KMS-11 (cell line): ENCODE results near the gene TMEM203.
"Not testable (repeated sequence)": the region's sequence is repeated elsewhere in the genome, so short reads cannot be mapped to it uniquely, and the experiment has no call there.

Experiments used
- H2AFZ ChIP-seq: fragments of 200-600 bp; sonication (generic); 2 replicates; pipeline ENCODE4 v1.6.1; 2016; ENCODE audit warnings: antibody characterized with exemption, mixed run types, low read depth
- H3K27ac ChIP-seq: fragments of 200-600 bp; sonication (generic); 2 replicates; pipeline ENCODE4 v1.6.1; 2016; ENCODE audit warnings: mild to moderate bottlenecking, mixed run types
- H3K27me3 ChIP-seq: fragments of 200-600 bp; sonication (generic); 2 replicates; pipeline ENCODE4 v1.6.1; 2017; ENCODE audit warnings: mild to moderate bottlenecking, low read depth, mixed run types, moderate library complexity; ENCODE audit not compliant: insufficient read depth
- H3K36me3 ChIP-seq: fragments of 200-600 bp; sonication (generic); 2 replicates; pipeline ENCODE4 v1.6.1; 2017; ENCODE audit warnings: mild to moderate bottlenecking, mixed run types; ENCODE audit not compliant: insufficient read depth
- H3K4me1 ChIP-seq: fragments of 200-600 bp; sonication (generic); 2 replicates; pipeline ENCODE4 v1.6.1; 2016; ENCODE audit warnings: mild to moderate bottlenecking, low read depth, mixed run types; ENCODE audit not compliant: poor library complexity, severe bottlenecking
- H3K4me2 ChIP-seq: fragments of 200-600 bp; sonication (generic); 2 replicates; pipeline ENCODE4 v1.7.0; 2016; ENCODE audit warnings: mild to moderate bottlenecking, mixed run types
- H3K4me3 ChIP-seq: fragments of 200-600 bp; sonication (generic); IDR thresholded peaks from 2 replicates; pipeline ENCODE4 v1.6.1; 2017; ENCODE audit warnings: low read depth, low read length, mixed read lengths; ENCODE audit not compliant: insufficient read depth
- H3K79me2 ChIP-seq: fragments of 200-600 bp; sonication (generic); 2 replicates; pipeline ENCODE4 v1.6.1; 2016; ENCODE audit warnings: low read depth, mixed run types; ENCODE audit not compliant: insufficient read depth
- H3K9ac ChIP-seq: fragments of 200-600 bp; sonication (generic); 2 replicates; pipeline ENCODE4 v1.6.1; 2016; ENCODE audit warnings: mild to moderate bottlenecking, mixed run types
- H4K20me1 ChIP-seq: fragments of 200-600 bp; sonication (generic); 2 replicates; pipeline ENCODE4 v1.6.1; 2016; ENCODE audit warnings: mild to moderate bottlenecking, mixed run types; ENCODE audit not compliant: insufficient read depth
- TF ChIP-seq, protein P1 (sequence below): fragments of 200-600 bp; sonication (generic); conservative IDR thresholded peaks from 2 replicates; pipeline ENCODE4 v1.6.1; 2017; ENCODE audit warnings: low read depth, mild to moderate bottlenecking, antibody characterized with exemption, low read length, moderate library complexity, mixed read lengths

Gene TMEM203

DNA sequence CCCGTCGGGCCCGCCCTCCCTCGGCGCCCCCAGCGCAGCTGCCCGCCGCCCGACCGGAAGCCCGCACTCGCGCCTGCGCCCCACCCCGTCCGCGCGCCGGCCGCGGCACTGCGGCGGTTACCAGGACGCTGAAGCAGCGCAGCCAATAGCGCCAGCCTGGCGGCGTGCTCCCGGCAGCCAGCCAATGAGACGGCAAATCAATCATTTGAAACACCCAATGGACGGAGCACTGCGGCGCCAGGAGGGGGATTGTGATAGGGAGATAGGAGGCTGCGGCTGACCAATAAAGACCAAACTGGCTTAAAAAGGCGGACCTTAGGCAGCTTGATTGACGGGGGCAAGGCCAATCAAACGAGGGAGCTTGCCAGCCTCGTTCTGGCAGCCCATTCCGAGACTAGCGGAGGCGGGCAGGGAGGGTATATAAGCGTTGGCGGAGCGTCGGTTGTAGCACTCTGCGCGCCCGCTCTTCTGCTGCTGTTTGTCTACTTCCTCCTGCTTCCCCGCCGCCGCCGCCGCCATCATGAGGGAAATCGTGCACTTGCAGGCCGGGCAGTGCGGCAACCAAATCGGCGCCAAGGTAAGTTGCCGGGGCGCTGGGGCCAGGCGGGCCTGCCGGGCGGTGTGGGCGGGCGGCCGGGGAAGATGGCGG, 35.5 kb upstream of the TMEM203 start, which contains the start of gene TUBB4B:
TUBB4B (plus strand) TSS at position 447 of the 649 bp plus-strand sequence; CDS start at position 521, 74 bp downstream.
- H3K4me2 ChIP-seq: peak within 1 kb of the TSS; percentile 76
- H3K36me3 ChIP-seq: peaks cover 7% of the 10 kb centered on the region; the same call in 1 of the 2 replicates
- H4K20me1 ChIP-seq: peaks cover 12% of the 10 kb centered on the region; the same call in 1 of the 2 replicates
- H2AFZ ChIP-seq: peak within 1 kb of the TSS; percentile 72
- H3K4me3 ChIP-seq: no peak within 1 kb of the TSS
- no peaks in the 10 kb centered on the region for H3K27me3 ChIP-seq
- peaks cover 31% of the 10 kb centered on the region for H3K4me1 ChIP-seq
- TF ChIP-seq, protein P1, sequence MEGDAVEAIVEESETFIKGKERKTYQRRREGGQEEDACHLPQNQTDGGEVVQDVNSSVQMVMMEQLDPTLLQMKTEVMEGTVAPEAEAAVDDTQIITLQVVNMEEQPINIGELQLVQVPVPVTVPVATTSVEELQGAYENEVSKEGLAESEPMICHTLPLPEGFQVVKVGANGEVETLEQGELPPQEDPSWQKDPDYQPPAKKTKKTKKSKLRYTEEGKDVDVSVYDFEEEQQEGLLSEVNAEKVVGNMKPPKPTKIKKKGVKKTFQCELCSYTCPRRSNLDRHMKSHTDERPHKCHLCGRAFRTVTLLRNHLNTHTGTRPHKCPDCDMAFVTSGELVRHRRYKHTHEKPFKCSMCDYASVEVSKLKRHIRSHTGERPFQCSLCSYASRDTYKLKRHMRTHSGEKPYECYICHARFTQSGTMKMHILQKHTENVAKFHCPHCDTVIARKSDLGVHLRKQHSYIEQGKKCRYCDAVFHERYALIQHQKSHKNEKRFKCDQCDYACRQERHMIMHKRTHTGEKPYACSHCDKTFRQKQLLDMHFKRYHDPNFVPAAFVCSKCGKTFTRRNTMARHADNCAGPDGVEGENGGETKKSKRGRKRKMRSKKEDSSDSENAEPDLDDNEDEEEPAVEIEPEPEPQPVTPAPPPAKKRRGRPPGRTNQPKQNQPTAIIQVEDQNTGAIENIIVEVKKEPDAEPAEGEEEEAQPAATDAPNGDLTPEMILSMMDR: no peak
- peaks cover 17% of the 10 kb centered on the region for H3K79me2 ChIP-seq
- peak within 1 kb of the TSS; percentile 82 for H3K9ac ChIP-seq
- H3K27ac ChIP-seq: peak within 1 kb of the TSS; percentile 91

- Histone ChIP-seq H3K27me3 (peaks cover 5% of the 10 kb centered on the region; the same call in 1 of the 2 replicates), H3K79me2 (peaks cover 17% of the 10 kb centered on the region), H3K4me3 (no peak overlapping the region), H3K27ac (peak overlapping the region; percentile 91), H2AFZ (peak overlapping the region; percentile 72), H3K4me1 (peaks cover 31% of the 10 kb centered on the region), H3K9ac (peak overlapping the region; percentile 82), H4K20me1 (peaks cover 12% of the 10 kb centered on the region; the same call in 1 of the 2 replicates), H3K36me3 (peaks cover 7% of the 10 kb centered on the region; the same call in 1 of the 2 replicates), H3K4me2 (peak overlapping the region; percentile 58)
- TF ChIP-seq, protein P1: no peak
These were observed 34.9 kb upstream of the TMEM203 start for GRCh38 chr9:137240318-137240840.

GRCh38 chr9:137239541-137240200, 34.2 kb upstream of the TMEM203 start:
- peak overlapping the region; percentile 82 for H3K9ac ChIP-seq
- peak overlapping the region; percentile 58 for H3K4me2 ChIP-seq
- peaks cover 17% of the 10 kb centered on the region for H3K79me2 ChIP-seq
- H4K20me1 ChIP-seq: peaks cover 12% of the 10 kb centered on the region; the same call in 1 of the 2 replicates
- H3K4me3 ChIP-seq, H3K36me3 ChIP-seq: not testable (repeated sequence)
- peak overlapping the region; percentile 72 for H2AFZ ChIP-seq
- H3K27me3 ChIP-seq: peaks cover 12% of the 10 kb centered on the region
- H3K4me1 ChIP-seq: peaks cover 31% of the 10 kb centered on the region
- peak overlapping the region; percentile 91 for H3K27ac ChIP-seq

DNA sequence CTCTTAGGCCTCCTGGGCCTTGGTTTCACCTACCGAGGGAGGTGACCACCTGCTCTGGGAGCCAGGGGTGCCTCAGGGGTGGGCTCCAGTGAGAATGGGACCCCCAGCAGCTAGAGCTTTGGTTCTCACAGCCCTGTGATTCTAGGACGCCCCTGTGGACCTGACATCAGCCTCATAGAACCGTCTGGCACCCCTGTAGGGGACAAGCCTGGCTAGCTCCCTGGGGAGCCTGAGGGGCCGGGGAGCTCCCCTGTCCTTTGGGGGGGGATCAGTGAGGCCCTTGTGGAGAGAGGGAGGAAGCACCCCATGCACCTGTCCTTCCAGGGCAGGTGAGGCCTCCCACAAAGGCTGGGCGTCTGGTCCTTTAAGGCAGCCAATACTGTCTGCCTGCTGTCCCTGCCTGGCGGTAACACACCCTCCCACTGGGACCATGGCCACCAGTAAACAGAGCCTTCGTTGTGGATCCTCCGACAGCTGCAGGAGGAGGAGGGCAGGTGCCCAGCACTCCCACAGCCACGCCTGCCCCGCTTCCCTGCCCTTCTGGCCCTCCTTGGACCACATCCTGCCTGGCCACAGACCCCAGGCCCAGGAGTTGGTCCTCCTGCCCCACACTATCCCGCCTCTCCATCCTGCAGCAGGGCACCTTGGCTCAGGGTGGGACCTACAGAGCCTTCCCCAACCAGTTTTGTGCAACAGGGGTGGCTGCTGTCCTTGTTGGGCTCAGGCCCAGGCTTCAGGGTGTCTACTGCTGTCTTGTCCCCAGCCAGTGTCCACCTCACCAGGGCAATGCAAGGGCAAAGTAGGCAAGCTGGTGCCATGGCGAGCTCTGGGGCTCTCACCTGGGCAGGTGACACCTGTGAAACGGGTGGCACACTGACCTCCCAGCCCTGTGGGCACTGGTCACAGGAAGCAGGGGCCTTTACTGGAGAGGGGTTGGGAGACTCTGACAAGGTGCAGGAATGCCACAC, 32.6 kb upstream of the TMEM203 start:
- Histone ChIP-seq H3K4me2 (no peak overlapping the region; the same call in 1 of the 2 replicates), H3K36me3 (peaks cover 7% of the 10 kb centered on the region; the same call in 1 of the 2 replicates), H3K4me3 (no peak overlapping the region), H3K9ac (no peak overlapping the region), H3K4me1 (peaks cover 31% of the 10 kb centered on the region), H3K27me3 (peaks cover 22% of the 10 kb centered on the region), H2AFZ (no peak overlapping the region), H4K20me1 (peaks cover 12% of the 10 kb centered on the region; the same call in 1 of the 2 replicates), H3K27ac (no peak overlapping the region), H3K79me2 (peaks cover 15% of the 10 kb centered on the region)
- TF ChIP-seq, protein P1: no peak
